Measurements from ENCODE around the gene ACVRL1. TPM values are rescaled to one million over a fixed set of nuclear protein-coding genes. Genes with fewer than 3 reads are reported as not detected.
A peak's percentile ranks its signal among the peaks of the same experiment; 100 is the strongest.

ACVRL1 gene
- polyA plus RNA-seq, 1 donor, result 28.2 TPM

GRCh38 chr12:51941604-51942003 lies 34.3 kb downstream of the ACVRL1 start:
- no peak for DNase-seq

GRCh38 chr12:51942056-51942455 lies 34.8 kb downstream of the ACVRL1 start:
- no peak for DNase-seq

- no peak for DNase-seq
Observed at GRCh38 chr12:51942501-51943000, 35.2 kb downstream of the ACVRL1 start.

GRCh38 chr12:51943346-51943745 lies 36.0 kb downstream of the ACVRL1 start:
- no peak for DNase-seq

- no peak for DNase-seq
Observed at GRCh38 chr12:51944608-51945233, 37.4 kb downstream of the ACVRL1 start.

- DNase-seq, result no peak
Observed at GRCh38 chr12:51947246-51947996, 40.1 kb downstream of the ACVRL1 start.

GRCh38 chr12:51948066-51948465 lies 40.8 kb downstream of the ACVRL1 start:
- DNase-seq, result no peak

- DNase-seq, result no peak
Observed at GRCh38 chr12:51949342-51950030, 42.2 kb downstream of the ACVRL1 start.

- DNase-seq, result no peak
Observed at GRCh38 chr12:51950682-51951198, 43.4 kb downstream of the ACVRL1 start.

GRCh38 chr12:51951199-51951842 lies 44.0 kb downstream of the ACVRL1 start, which contains the start of gene ACVR1B:
Gene ACVR1B, plus strand, starts transcription at chr12:51951699. Its CDS starts 45 bp downstream, at chr12:51951744.
- DNase-seq, result peak; percentile 81

GRCh38 chr12:51951843-51952722 lies 44.8 kb downstream of the ACVRL1 start:
- no peak for DNase-seq

GRCh38 chr12:51953089-51953488 lies 45.8 kb downstream of the ACVRL1 start:
- no peak for DNase-seq

- no peak for DNase-seq
Observed at GRCh38 chr12:51953864-51954263, 46.6 kb downstream of the ACVRL1 start.

- DNase-seq, result no peak
Observed at GRCh38 chr12:51954561-51955361, 47.5 kb downstream of the ACVRL1 start.

- no peak for DNase-seq
Observed at GRCh38 chr12:51955702-51956101, 48.4 kb downstream of the ACVRL1 start.

GRCh38 chr12:51958542-51958941 lies 51.2 kb downstream of the ACVRL1 start:
- DNase-seq, result no peak

- no peak for DNase-seq
Observed at GRCh38 chr12:51959211-51959610, 51.9 kb downstream of the ACVRL1 start.

GRCh38 chr12:51959921-51960320 lies 52.6 kb downstream of the ACVRL1 start:
- no peak for DNase-seq

- no peak for DNase-seq
Observed at GRCh38 chr12:51960488-51960887, 53.2 kb downstream of the ACVRL1 start.

- DNase-seq, result no peak
Observed at GRCh38 chr12:51960890-51961289, 53.6 kb downstream of the ACVRL1 start.
